OCI-LY7 (cell line): Measurements from ENCODE around the gene ATAD1. TPM values are rescaled to one million over a fixed set of nuclear protein-coding genes. Genes with fewer than 3 reads are reported as not detected.

Experiments used
- BruUV-seq: library from RNA; stranded (reverse); fragments of 400-500 nt; replicated peaks from 2 replicates; lab custom pipeline; 2021; lab: Mats Ljungman, UMichigan
- CTCF ChIA-PET: fragments of 300-600 bp; sonication (Branson Sonifier 250); formaldehyde crosslinking; loops from one replicate; lab custom pipeline; 2022; ENCODE audit warnings: antibody characterized with exemption; ENCODE audit not compliant: unreplicated experiment; lab: Charles Lee
- POLR2A ChIA-PET: fragments of 300-600 bp; sonication (Branson Sonifier 250); formaldehyde crosslinking; loops from one replicate; lab custom pipeline; 2022; ENCODE audit warnings: antibody characterized with exemption; lab: Charles Lee
- DNase-seq: peaks from one replicate; pipeline ENCODE4 v3.0.0-alpha.2; 2015; ENCODE audit warnings: low spot score
- H2AFZ ChIP-seq: fragments of 200-600 bp; sonication (generic), shearing (Covaris generic); 2 replicates; pipeline ENCODE4 v1.6.1; 2014; ENCODE audit warnings: mild to moderate bottlenecking, antibody characterized with exemption, low read length, moderate library complexity
- H3K27ac ChIP-seq: fragments of 200-600 bp; sonication (generic); 2 replicates; pipeline ENCODE4 v1.5.1; 2014; ENCODE audit warnings: mixed run types, low read depth, mild to moderate bottlenecking, moderate library complexity, low read length, inconsistent platforms; ENCODE audit not compliant: poor library complexity, severe bottlenecking
- H3K36me3 ChIP-seq: fragments of 200-600 bp; sonication (generic); 2 replicates; pipeline ENCODE4 v1.6.1; 2014; ENCODE audit warnings: mild to moderate bottlenecking, antibody characterized with exemption, low read length, moderate library complexity, mixed read lengths; ENCODE audit not compliant: insufficient read depth
- H3K4me1 ChIP-seq: fragments of 200-600 bp; sonication (generic); 2 replicates; pipeline ENCODE4 v1.5.1; 2014; ENCODE audit warnings: mild to moderate bottlenecking, low read length; ENCODE audit not compliant: insufficient read depth, poor library complexity, severe bottlenecking
- H3K4me2 ChIP-seq: fragments of 200-600 bp; sonication (generic); 2 replicates; pipeline ENCODE4 v1.6.1; 2014; ENCODE audit warnings: mild to moderate bottlenecking, low read length
- H3K4me3 ChIP-seq: fragments of 200-600 bp; sonication (generic); 2 replicates; pipeline ENCODE4 v1.5.1; 2014; ENCODE audit warnings: mild to moderate bottlenecking, low read depth, low read length; ENCODE audit not compliant: poor library complexity, severe bottlenecking
- H3K79me2 ChIP-seq: fragments of 200-600 bp; sonication (generic); 2 replicates; pipeline ENCODE4 v1.6.1; 2016; ENCODE audit warnings: low read depth, mild to moderate bottlenecking, low read length, moderate library complexity, mixed read lengths; ENCODE audit not compliant: insufficient read depth
- H3K9me2 ChIP-seq: fragments of 200-600 bp; sonication (generic); 2 replicates; pipeline ENCODE4 v1.6.1; 2016; ENCODE audit warnings: mild to moderate bottlenecking, low read length, mixed read lengths; ENCODE audit not compliant: insufficient read depth
- H3K9me3 ChIP-seq: fragments of 200-600 bp; sonication (generic); 2 replicates; pipeline ENCODE4 v1.6.1; 2014; ENCODE audit warnings: mild to moderate bottlenecking, mixed run types, low read length, mixed read lengths
- H4K20me1 ChIP-seq: fragments of 200-600 bp; sonication (generic); 2 replicates; pipeline ENCODE4 v1.6.1; 2014; ENCODE audit warnings: mild to moderate bottlenecking, antibody characterized with exemption, low read length, moderate library complexity, mixed read lengths; ENCODE audit not compliant: insufficient read depth
- CTCF ChIP-seq: fragments of 200-600 bp; sonication (generic); conservative IDR thresholded peaks from 2 replicates; pipeline ENCODE4 v1.5.1; 2014; ENCODE audit warnings: mild to moderate bottlenecking, antibody characterized with exemption, low read length, moderate library complexity, mixed read lengths
- EZH2phosphoT487 ChIP-seq: fragments of 200-600 bp; sonication (generic); IDR thresholded peaks from 2 replicates; pipeline ENCODE4 v1.6.1; 2018; ENCODE audit warnings: low read depth, borderline replicate concordance, mild to moderate bottlenecking, mixed run types, antibody characterized with exemption, low read length, moderate library complexity, mixed read lengths
- intact Hi-C: fragments of 100-400 bp; cut with micrococcal nuclease; formaldehyde crosslinking; loops from one replicate; pipeline ENCODE4 v1.10.0; 2022; ENCODE audit not compliant: unreplicated experiment
- total RNA-seq, 2 experiments: library from RNA; depleted of rRNA in 1 of 2; stranded (reverse); fragments of >200 nt in 1 of 2; shearing (Covaris generic) in 1 of 2; gene quantifications; 2 replicates each; pipeline ENCODE4 v1.2.3, GENCODE V29; 2014 to 2022

The ATAD1 gene
- total RNA-seq, 2 experiments from 2014 or later = 19.6 to 47.7 TPM

DNA sequence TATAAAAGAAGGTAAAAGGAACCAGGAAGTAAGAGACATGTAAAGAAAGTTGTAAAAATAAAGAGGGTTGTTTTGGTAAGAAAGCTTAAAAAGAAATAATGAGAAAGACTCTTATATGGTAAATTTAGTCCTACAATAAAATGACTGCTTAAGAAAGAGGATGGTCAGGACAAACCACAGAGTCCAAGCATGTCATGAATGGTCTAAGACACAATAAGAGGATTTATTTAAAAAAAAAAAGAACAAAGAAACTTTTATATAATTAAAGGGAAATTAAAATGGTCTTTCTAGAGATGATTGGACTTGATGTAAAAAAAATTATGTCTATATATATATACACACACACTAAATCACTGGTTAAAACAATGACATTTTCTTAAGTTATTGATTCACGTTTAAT, 18.2 kb downstream of the ATAD1 start:
- Histone ChIP-seq H4K20me1 (no peaks in the 10 kb centered on the region), H3K4me1 (no peaks in the 10 kb centered on the region), H3K79me2 (peaks cover 70% of the 10 kb centered on the region), H3K4me2 (no peak overlapping the region), H2AFZ (no peak overlapping the region), H3K27ac (no peak overlapping the region), H3K9me3 (peaks cover 51% of the 10 kb centered on the region), H3K36me3 (peaks cover 100% of the 10 kb centered on the region), H3K9me2 (no peaks in the 10 kb centered on the region), H3K4me3 (no peak overlapping the region)
- DNase-seq = no peak
- POLR2A ChIA-PET = interaction anchor here (1.2 to 2.3 kb wide), 3 partner anchors 12 to 24 kb away, joined by 3 to 10 read pairs (median 4); no protein-coding TSS in a partner anchor
- intact Hi-C loops = no loop called here
- BruUV-seq = no TSS peak
- TF ChIP-seq CTCF = no peak
- TF ChIP-seq EZH2phosphoT487 = no peak
- CTCF ChIA-PET = no interaction called here

GRCh38 chr10:87798082-87798481, 19.9 kb downstream of the ATAD1 start:
- Histone ChIP-seq H3K4me2 (no peak overlapping the region), H3K9me3 (peaks cover 40% of the 10 kb centered on the region), H2AFZ (no peak overlapping the region), H3K9me2 (no peaks in the 10 kb centered on the region), H3K4me3 (no peak overlapping the region), H3K79me2 (peaks cover 71% of the 10 kb centered on the region; the same call in 1 of the 2 replicates), H3K36me3 (peaks cover 100% of the 10 kb centered on the region), H3K4me1 (no peaks in the 10 kb centered on the region), H3K27ac (no peak overlapping the region), H4K20me1 (no peaks in the 10 kb centered on the region)
- BruUV-seq = no TSS peak
- DNase-seq = no peak
- TF ChIP-seq EZH2phosphoT487 (no peak), CTCF (no peak)
- CTCF ChIA-PET = no interaction called here
- POLR2A ChIA-PET = interaction anchor here (2.3 to 2.4 kb wide), 2 partner anchors 10 to 16 kb away, joined by 7 to 10 read pairs; no protein-coding TSS in a partner anchor
- intact Hi-C loops = no loop called here

DNA sequence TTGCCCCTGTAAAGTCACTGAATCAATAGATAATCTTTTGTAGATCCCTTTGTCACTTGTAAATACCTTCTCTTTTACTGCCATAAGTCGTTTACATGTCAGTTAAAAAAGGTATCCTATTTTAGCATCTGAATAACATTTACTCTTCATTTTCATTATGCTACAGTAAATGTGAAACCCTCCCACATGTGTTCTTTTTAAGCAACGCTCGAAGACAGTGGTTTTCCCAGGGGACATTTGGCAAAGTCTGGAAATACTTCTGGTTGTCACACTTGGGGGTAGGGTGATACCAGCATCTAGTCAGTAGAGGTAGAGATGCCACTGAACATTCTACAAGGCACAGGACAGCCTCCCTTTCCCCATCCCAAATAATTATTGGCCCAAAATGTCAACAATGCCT, 23.7 kb downstream of the ATAD1 start:
- Histone ChIP-seq H2AFZ (no peak overlapping the region), H3K4me3 (no peak overlapping the region), H3K9me2 (no peaks in the 10 kb centered on the region), H4K20me1 (no peaks in the 10 kb centered on the region), H3K79me2 (peaks cover 44% of the 10 kb centered on the region; the same call in 1 of the 2 replicates), H3K27ac (no peak overlapping the region), H3K4me2 (no peak overlapping the region), H3K4me1 (no peaks in the 10 kb centered on the region), H3K9me3 (peaks cover 3% of the 10 kb centered on the region; the same call in 1 of the 2 replicates), H3K36me3 (peaks cover 98% of the 10 kb centered on the region)
- ChIA-PET POLR2A (interaction anchor here (1.0 kb wide), 1 partner anchor 78 kb away, joined by 3 read pairs; no protein-coding TSS in a partner anchor), CTCF (no interaction called here)
- no TSS peak for BruUV-seq
- intact Hi-C loops = no loop called here
- no peak for TF ChIP-seq EZH2phosphoT487
- TF ChIP-seq CTCF = no peak
- no peak for DNase-seq
